Activated T-helper 9 cell treated with anti-CD3 and anti-CD28 coated beads, Interleukin-2, amount 50 U/mL, for 16 hours (primary cell): ENCODE results near the gene NOVA1.

Experiments
- DNase-seq: peaks from one replicate; pipeline ENCODE4 v3.0.0-alpha.2; 2020; ENCODE audit warnings: low read depth

NOVA1 gene

DNA sequence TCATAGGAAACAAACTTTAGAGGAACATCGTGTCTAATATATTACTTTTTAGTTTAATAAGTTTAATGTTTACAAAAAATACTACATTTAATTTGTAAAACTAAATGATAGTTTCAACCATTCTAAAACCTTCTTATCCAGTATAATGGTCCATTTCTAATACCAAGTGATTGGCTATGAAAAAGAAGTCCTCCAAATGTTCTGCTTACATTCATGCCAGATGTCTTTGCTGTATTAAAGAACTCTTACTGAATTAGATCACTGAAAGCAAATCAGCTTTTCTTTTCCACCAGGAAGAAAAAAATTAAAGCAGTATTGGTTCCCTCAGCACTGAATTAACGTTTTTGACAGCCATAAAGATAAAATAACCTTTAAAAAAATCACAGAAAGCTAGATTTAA lies 3.7 kb downstream of the NOVA1 start:
- DNase-seq = no peak

DNA sequence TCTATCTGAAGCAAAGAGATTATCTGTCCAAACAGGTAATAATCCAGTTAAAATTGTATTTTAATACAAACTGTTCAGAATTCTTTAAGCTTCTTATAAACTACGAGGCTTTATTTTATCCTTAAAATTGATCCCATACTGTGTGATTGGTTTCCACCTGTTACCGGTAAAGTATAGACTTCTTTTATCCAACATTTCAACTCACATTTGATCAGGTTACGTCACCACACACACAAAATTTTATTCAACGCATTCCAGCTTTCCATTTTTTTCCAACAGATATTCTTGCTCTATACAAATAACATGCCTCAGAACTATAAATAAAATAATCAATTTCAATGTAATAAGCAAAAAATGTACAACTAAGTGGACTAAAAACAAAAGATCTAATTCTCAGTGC lies 4.5 kb downstream of the NOVA1 start:
- no peak for DNase-seq

DNA sequence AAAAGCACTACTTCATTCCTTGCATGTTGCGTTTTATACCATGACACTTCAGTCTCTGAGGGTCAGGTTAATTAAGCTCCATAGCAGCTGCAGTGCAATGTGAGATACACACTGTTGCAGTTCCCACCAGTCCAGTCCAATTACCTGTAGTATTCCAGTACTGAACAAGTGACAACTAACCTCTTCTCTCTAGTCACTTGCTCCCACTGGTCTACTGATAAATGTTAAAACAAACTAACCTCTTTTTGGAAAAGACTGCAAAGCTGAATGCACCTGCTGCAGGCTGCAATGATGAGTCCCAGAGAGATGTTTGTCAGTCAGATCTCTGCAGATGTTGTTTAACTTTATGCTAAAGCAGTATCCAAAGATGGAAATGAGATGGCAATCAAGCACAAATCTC lies 7.9 kb downstream of the NOVA1 start:
- no peak for DNase-seq

DNA sequence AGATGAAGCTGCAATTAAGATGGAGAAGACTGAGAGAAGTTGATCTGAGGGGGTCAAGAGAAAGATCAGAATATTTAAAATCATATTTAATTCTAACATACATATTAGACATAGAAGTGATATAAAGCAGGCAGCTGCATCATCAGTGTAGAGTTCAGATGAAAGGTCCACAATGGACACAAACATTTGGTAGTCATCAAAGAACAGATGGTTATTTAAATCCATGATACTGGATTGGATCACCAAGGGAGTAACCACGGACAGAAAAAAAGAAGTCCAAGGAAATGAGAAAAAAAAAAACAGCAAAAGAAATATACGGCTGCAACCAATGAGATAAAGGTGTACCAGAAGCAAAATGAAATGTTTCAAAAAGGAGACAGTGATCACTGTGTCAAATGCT lies 20.1 kb downstream of the NOVA1 start:
- no peak for DNase-seq

DNA sequence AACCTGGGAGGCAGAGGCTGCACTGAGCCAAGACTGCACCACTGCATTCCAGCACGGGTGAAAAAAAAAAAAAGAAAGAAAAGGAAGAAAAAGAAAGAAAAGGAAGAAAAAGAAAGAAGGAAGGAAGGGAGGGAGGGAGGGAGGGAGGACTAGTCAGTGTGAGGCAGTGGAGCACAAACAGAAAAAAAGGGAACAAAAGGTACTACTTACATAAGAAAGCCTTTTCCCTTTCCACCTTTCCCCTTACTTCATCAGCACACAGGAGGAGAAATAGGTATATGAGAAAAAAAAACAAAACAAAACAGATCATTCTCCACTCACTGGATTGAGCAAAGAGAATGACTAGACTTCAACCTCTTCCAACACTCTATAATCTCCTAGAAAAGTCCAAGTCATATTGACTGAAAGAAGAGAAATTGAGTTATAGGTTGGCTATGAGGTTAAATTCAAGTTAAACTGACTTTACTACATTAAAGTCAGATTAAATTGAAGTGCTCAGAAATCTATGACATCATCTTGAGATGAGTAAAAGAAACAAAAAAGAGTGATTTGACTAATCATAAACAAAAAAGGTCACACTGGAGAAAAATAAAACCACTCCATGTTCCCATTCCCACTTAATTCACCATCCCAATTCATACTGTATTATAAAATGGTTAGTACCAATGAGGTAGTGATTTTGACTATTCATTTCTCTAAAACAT lies 43.6 kb downstream of the NOVA1 start:
- no peak for DNase-seq

DNA sequence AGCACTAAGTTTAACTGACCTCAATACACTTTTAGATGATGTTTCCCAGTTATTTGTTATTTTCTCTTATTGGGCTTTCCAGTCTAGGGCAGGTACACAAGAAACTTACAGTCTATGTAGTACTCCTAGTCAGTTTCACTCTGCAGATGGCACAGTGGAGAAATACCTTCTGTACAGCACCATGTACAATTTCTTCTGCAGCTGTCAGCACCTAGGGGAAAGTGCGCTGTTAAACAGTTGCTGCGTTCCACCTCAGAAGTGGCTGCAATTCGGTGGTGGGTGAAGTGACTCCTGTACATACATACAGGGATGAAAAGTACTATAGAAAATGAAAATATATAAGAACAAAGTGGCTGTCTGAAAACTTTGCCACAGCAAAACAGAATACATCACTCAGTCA lies 48.3 kb downstream of the NOVA1 start:
- DNase-seq = no peak

DNA sequence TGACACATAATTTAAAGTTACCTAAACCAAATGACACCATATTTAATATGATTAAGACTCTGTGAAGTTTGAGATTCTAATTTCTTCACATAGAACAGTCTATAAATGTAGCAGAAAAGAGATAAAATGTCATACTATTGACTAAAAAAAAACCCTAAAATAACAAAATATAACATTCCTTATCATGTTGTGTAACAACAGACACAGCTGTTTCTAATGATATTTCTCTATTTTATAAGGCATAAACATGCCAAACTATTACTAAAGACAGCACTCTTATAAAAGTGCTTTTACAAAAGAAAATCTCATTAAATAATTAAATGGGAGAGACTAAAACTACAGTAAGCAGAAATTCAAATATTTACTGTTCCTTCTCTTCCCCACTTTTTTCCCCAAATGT lies 49.4 kb downstream of the NOVA1 start:
- no peak for DNase-seq

DNA sequence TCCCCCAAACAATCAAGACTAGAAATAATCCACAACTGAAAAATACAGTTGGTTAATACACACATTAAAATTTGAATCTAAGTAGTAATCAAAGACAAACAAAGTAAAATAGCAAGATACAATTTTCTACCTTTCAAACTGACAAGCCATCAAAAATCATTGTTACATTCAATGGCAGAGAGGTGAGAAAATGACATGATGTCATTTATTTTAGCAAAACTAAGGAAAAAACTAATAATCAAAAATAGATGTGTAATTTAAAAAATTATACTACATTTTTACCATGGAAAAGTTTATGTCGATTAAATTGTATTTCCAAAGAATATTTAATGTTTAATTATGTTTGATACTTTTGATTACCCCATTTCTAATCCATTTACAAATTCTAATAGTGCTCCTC lies 59.7 kb downstream of the NOVA1 start:
- DNase-seq = no peak

DNA sequence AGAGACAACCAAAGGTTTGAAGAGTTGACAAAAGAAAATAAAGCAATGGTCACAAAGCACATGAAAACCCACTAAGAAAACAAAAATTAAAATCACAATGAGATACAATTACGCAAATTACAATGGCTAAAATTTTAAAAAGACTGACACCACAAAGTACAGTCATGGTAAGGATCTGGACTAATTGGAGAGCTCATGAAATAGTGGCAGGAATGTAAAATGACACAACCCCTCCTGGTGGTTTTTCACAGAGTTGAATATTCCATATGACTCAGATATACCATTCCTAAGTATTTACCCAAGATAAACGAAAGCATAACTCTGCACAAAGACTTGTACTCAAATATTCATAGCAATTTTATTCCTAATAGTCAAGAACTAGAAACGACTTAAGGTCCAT lies 65.9 kb downstream of the NOVA1 start:
- DNase-seq = no peak

DNA sequence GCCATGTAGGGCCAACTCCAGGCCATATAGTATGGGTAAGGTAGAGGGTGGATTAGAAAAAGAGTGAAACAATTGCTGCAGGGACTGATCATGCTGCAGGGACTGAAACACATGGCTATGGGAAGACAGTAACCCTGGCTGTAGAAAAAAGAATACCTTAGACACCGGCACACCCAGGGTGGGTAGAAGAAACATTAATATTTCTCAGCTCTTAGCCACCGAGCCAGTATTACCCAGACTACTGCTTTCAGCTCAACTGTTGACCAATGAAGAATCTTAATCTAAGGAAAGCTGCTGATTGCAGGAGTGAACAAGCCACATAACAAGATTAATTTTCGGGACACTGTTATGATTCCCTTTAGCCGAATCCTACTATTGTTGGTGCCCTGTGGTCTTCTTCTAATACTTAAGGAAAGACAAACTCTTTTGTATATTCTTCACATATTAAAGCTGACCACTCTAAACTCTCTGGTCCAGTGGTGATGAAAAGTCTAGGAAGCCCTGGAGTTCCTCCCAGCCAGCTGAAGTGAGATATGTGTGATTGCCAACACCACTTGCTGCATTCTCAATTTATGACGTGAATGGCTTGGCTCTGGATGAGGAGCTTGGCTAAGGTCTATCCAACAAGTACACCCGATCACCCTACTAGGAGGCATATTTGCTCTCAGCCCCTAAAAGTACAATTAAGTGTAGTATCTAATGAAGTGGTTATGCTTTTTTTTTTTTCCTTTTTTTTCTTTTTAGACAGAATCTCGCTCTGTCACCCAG lies 69.2 kb downstream of the NOVA1 start:
- DNase-seq = no peak

DNA sequence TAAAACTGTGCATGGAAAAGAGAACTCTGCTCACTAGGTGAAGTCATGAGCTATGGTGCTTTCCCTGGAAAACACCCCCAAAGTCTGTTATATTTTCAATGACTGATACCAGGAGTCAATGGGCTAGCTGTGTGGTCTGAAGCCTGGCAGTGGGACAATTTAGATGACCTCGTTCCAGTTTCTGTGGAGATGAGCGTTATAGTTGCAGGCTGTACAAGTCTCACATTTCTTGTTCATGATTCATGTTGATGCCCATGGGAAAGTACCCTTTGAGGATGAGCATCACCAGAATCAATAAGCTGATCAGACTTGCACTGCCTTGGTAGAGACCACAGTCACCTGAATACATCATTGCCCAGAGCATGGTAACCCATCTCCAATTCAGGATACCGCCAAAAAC lies 70.7 kb downstream of the NOVA1 start:
- DNase-seq = no peak

DNA sequence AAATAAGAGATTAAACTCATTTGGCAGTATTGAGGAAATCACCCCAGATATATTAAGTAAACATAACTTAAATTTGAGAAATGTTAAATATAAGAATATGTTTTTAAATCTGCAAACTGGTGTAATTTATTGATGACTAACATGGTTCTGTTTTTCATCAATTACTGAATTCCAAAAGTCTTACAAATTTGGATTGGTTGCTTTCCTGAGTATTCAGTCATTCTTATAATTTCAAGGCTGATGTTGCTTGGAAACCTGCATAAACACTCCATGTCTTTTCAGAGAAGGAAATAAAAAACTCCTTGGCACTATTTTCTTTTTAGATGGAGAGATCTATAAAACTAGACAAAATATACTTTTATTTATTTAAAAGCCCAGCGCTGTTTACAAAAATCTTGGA lies 71.7 kb downstream of the NOVA1 start:
- no peak for DNase-seq

DNA sequence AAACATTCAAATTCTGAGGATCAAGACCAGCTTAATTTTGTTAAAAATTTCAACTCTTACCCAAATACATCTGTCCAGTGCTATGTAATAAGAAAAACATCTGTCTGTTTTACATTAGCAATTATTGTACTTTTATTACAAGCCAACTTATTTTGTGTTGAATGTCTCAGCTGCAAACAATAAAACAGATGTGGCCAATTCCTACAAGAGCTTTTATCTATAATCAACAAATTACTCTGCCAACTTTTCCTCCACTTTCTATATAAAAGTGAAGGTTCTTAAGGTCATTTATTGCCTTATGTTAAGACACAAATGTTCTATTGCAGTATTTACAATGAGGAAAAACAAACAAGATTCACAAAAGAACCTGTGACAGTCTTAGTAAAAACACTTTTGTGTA lies 72.7 kb downstream of the NOVA1 start:
- no peak for DNase-seq

DNA sequence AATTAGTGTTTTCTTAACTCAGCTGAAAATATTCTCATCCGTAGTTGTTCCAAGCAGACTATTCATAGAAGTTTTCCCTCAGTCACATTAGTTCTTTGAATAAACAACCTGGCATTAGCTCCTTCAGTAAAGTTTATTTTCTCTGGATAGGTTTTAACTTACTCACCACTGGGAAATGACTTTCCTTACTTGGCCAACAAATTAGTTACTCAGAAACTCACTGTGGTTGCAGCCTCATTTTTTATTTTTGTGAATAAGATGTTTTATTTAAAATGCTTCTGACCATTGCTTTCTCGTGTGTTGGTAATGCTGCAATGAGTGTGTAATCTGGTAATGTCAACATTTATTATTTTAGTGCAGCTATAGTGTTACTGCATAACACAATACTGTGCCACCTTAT lies 74.9 kb downstream of the NOVA1 start:
- no peak for DNase-seq

DNA sequence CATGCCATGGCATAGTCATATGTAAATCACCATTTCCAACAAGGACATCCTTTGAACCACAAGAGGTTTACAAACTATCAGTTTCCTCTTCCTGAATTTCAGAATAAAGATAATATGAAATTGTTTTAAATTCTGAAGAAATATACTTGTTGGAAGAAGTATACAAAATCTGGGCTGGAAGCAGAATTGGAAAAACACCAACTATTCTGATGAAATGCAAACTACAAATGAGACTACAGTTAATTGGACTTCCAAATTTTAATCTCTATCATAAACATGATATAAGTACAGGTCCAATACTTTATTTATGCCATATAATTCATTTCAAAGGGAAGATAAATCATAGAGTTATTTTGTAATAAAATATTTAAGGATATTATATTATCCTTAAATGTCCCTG lies 80.1 kb downstream of the NOVA1 start:
- DNase-seq = no peak

DNA sequence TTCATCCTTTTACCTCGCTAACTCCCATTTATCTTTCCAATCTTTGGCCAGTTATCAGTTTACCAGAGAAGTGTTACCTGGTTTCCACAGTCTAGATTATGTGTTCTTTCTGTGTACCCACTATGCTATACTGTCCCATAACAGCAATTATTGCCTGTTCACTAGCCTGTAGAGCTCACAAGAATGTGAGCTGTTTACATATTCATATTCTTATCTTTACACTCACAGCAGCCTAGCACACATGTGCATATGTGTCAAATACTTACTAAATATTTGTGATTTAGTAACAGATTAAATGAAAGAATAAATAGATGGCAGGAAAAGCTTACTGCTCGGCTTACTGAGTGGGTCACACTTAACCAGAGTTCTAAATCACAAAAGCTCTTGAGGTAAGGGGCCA lies 97.8 kb downstream of the NOVA1 start:
- no peak for DNase-seq

DNA sequence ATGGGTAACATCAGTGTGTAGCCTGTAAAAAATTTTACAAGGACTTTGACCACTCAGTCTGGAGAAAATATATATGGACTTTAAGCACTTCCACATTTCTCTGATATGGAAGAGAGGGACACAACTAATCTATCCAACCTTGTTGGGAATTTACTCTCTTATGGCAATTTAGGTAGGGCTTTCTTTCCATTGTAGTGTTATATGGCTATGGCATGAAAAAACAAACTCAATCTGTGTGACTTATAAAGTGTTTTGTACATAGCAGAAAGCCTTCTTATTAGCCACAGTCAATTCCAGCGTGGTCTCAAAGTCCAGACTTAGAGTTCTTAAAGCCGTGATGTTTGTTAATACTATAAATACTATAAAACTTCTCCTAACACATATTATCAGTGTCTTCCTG lies 98.3 kb downstream of the NOVA1 start:
- DNase-seq = no peak

DNA sequence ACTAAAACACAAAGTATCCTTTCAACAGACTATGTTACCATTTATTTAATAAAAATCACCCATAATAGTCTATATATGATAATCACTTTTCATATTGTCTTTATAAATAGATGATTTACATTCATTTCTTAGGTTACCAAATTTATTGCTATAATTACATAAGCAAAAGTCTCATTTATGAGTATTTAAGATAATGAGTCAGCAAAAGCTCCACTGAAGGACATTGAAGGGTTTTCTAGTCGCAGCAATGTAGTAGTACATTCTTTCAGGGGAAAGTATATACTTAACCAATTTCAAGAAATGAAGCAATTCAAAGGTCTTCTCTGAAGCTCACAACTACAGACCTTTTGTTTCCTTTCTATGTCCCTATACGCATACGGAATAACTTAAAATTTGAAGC lies 110.9 kb downstream of the NOVA1 start:
- no peak for DNase-seq

DNA sequence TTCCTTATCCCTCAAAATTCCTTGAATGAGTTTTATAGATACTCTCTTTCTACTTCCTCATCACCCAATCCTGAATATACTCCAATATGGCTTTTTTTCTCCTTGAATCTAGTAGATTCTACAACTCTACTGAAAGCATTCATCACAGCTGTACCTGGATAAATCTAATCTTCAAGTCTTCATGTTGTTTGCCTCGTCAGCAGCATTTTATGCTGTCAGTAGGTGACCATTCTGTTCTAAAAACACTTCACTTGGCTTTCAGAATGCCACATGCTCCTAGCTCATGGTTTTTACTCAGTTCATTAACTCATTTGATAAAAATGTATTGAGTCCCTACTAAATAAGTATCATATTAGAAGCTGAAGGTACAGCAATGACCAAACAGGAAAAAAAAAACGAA lies 113.3 kb downstream of the NOVA1 start:
- no peak for DNase-seq

DNA sequence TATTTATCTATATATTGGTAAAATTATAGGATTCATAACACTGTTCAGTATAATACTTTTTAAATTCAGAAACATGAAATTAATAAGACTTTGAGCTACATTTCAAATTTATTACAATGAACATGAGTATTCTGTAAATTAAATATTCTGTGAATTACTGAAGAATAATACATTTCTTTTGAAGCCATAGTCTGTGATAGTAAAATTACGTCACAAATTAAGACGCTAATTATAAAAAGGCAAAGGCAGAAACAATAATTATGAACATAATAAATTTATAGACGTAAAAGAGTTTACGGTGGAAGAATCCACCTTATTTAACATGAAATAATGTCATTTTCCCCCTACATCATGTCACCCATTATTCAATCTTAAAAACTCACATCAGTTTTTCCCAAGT lies 118.9 kb downstream of the NOVA1 start:
- DNase-seq = no peak

DNA sequence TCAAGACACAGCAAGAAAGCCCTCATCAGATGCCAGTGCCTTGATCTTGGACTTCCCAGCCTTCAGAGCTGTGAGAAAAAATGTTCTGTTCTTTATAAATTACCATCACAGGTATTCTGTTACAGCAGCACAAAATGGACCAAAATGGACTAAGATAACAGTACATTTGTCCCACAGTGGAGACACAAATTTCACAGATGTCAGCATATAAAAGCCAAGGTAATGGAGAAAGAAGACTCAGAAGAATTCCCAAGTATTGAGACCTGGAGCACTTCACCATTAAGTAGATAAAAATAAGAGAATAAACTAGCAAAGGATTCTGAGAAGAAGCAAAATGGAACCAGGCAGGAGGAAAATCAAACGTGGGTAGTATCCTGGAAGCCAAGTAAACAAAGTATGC lies 131.0 kb downstream of the NOVA1 start:
- no peak for DNase-seq

DNA sequence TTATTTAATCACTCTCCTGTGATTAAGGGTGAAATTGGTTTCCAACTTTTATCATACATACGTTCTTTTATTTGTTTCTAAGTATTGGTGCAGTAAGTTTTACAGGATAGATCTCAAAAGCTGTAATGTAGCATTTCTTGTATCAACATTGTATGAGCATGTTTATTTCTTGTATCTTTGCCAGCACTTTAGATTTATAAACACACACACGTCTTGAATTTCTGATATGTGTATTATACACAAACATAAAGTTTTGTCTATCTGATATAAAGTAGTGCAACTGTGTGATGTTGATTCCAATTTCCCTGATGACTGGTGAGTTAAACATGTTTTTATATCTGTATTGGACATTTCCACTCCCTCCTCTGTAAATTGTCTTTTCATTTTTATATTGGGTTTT lies 134.7 kb downstream of the NOVA1 start:
- DNase-seq = no peak

DNA sequence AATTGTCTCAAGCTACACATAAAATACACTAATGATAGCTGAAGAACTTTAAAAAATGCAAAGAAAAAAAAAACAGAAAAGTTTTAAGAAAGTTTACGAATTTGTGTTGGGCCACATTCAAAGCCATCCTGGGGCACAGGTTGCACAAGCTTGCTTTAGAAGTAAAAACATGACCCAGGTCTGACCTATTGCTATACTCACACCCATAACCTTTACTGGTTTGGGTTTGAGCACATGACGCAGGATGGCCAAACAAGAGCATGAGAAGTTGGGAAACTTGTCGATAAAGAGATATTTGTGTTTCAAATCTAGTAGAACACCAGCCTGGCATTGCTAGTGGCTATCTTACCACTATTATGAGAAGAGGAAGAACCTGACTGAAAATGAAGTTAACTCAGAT lies 143.7 kb downstream of the NOVA1 start:
- DNase-seq = no peak
